ENCODE data around the gene COLQ.

DNA sequence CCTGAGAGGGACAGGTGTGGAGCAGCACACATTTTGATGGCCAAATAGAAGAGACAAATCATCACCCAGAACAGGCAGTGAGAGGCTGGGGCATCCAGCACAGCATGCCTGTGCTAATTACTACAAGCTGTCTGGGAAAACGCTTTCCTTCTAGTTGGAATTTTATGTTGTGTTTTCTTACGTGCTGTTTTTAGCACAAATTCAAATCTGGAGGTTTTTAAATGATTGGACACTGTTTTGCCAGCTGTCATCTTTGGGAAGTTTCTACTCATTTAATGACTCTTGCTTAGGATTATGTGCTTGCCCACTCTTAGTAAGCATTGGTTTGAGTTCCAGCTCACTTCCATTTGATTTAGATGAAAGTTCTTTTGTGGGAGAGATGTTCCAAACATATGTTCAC, 50.7 kb downstream of the COLQ start:
- no peak for TF ChIP-seq EZH2phosphoT487 (IDR thresholded peaks at IDR 0.05)
- TF ChIP-seq, protein P1, sequence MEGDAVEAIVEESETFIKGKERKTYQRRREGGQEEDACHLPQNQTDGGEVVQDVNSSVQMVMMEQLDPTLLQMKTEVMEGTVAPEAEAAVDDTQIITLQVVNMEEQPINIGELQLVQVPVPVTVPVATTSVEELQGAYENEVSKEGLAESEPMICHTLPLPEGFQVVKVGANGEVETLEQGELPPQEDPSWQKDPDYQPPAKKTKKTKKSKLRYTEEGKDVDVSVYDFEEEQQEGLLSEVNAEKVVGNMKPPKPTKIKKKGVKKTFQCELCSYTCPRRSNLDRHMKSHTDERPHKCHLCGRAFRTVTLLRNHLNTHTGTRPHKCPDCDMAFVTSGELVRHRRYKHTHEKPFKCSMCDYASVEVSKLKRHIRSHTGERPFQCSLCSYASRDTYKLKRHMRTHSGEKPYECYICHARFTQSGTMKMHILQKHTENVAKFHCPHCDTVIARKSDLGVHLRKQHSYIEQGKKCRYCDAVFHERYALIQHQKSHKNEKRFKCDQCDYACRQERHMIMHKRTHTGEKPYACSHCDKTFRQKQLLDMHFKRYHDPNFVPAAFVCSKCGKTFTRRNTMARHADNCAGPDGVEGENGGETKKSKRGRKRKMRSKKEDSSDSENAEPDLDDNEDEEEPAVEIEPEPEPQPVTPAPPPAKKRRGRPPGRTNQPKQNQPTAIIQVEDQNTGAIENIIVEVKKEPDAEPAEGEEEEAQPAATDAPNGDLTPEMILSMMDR (IDR thresholded peaks at IDR 0.05) = no peak

All from neural progenitor cell (in vitro differentiated cells).